GM12878 (cell line): ENCODE data around the gene GNGT2. TPM values are rescaled to one million over a fixed set of nuclear protein-coding genes. Genes with fewer than 3 reads are reported as not detected.

ENCODE experiments used
- ATAC-seq: fragments of 200-7000 bp; cut with Tn5 transposase; 3 replicates; pipeline ENCODE4 v1.9.1; 2020; ENCODE audit warnings: mild to moderate bottlenecking, moderate library complexity
- BruUV-seq: library from RNA; stranded (reverse); fragments of 400-500 nt; replicated peaks from 2 replicates; lab custom pipeline; 2021; lab: Mats Ljungman, UMichigan
- CTCF ChIA-PET: fragments of 300-600 bp; sonication (Branson Sonifier 250); formaldehyde crosslinking; extraction: SDS; loops from one replicate; lab custom pipeline; 2021; ENCODE audit warnings: inconsistent platforms; lab: Yijun Ruan, JAX
- POLR2A ChIA-PET: fragments of 350-600 bp; formaldehyde crosslinking; extraction: SDS; loops from one replicate; lab custom pipeline; 2021; ENCODE audit warnings: inconsistent platforms; lab: Charles Lee
- RAD21 ChIA-PET: fragments of 300-600 bp; sonication (Branson Sonifier 250); formaldehyde crosslinking; loops from one replicate; lab custom pipeline; 2023; ENCODE audit warnings: antibody characterized with exemption; ENCODE audit not compliant: unreplicated experiment; lab: Charles Lee
- SMC1A ChIA-PET: fragments of 300-600 bp; sonication (Branson Sonifier 250); formaldehyde crosslinking; loops from one replicate; lab custom pipeline; 2023; ENCODE audit not compliant: unreplicated experiment, uncharacterized antibody; lab: Charles Lee
- DNase-seq: peaks from one replicate; pipeline ENCODE4 v3.0.0-alpha.2; 2011; ENCODE audit warnings: low read depth, low spot score
- FAIRE-seq: peaks from 3 replicates; lab custom pipeline; 2011; peaks lifted over from hg19 to GRCh38; lab: Jason Lieb, UNC
- H2AFZ ChIP-seq: 2 replicates; pipeline ENCODE4 v1.6.0; 2011; ENCODE audit warnings: low read depth, low read length, control low read depth; ENCODE audit not compliant: control insufficient read depth
- H3K27ac ChIP-seq: 2 replicates; pipeline ENCODE4 v1.5.1; 2011; ENCODE audit warnings: control low read depth; ENCODE audit not compliant: control insufficient read depth, insufficient read depth
- H3K27me3 ChIP-seq, 2 experiments: replicated peaks in 1 of 2; 2 replicates each; pipeline versions ENCODE4 v1.6.0 to v1.6.1; 2011; ENCODE audit warnings: low read length in 1 of 2; ENCODE audit not compliant: control insufficient read depth in 2 of 2, insufficient read depth in 2 of 2
- H3K36me3 ChIP-seq, 2 experiments: 2 replicates each; pipeline ENCODE4 v1.5.1; 2011; ENCODE audit warnings: low read length in 1 of 2; ENCODE audit not compliant: control insufficient read depth in 2 of 2, insufficient read depth in 2 of 2
- H3K4me1 ChIP-seq: 2 replicates; pipeline ENCODE4 v1.6.1; 2011; ENCODE audit warnings: mild to moderate bottlenecking, low read length, moderate library complexity, mixed read lengths; ENCODE audit not compliant: control insufficient read depth, insufficient read depth
- H3K4me2 ChIP-seq: 2 replicates; pipeline ENCODE4 v1.6.0; 2011; ENCODE audit warnings: control low read depth; ENCODE audit not compliant: control insufficient read depth, insufficient read depth
- H3K4me3 ChIP-seq: fragments of 200-600 bp; sonication (generic); 2 replicates; pipeline ENCODE4 v1.5.1; 2016
- H3K79me2 ChIP-seq: 2 replicates; pipeline ENCODE4 v1.6.0; 2011; ENCODE audit warnings: low read length; ENCODE audit not compliant: control insufficient read depth, insufficient read depth
- H3K9ac ChIP-seq: 2 replicates; pipeline ENCODE4 v1.8.0; 2011; ENCODE audit warnings: low read length, control low read depth, mixed read lengths; ENCODE audit not compliant: control insufficient read depth, insufficient read depth
- H3K9me3 ChIP-seq: replicated peaks from 3 replicates; pipeline ENCODE4 v1.5.1; 2011; ENCODE audit warnings: mild to moderate bottlenecking, low read length; ENCODE audit not compliant: control insufficient read depth, insufficient read depth
- H4K20me1 ChIP-seq: 2 replicates; pipeline ENCODE4 v1.6.0; 2011; ENCODE audit not compliant: control insufficient read depth, insufficient read depth
- EED ChIP-seq: sonication (generic); IDR thresholded peaks from 2 replicates; pipeline ENCODE4 v1.6.1; 2016; ENCODE audit warnings: antibody characterized with exemption, low read depth
- IRF4 ChIP-seq: IDR thresholded peaks from 2 replicates; pipeline ENCODE4 v1.6.1; 2011; ENCODE audit warnings: low read depth, low read length
- JUNB ChIP-seq: IDR thresholded peaks from 2 replicates; pipeline ENCODE4 v1.6.1; 2016; ENCODE audit warnings: antibody characterized with exemption, mild to moderate bottlenecking
- NFIC ChIP-seq: IDR thresholded peaks from 2 replicates; pipeline ENCODE4 v1.6.1; 2012; ENCODE audit warnings: low read depth, mild to moderate bottlenecking, inconsistent platforms, low read length, moderate library complexity
- NFYB ChIP-seq: IDR thresholded peaks from 2 replicates; pipeline ENCODE4 v1.6.1; 2011; ENCODE audit warnings: low read depth, mild to moderate bottlenecking, low read length, improper control_type of control experiment, moderate library complexity; ENCODE audit not compliant: insufficient read depth
- SRF ChIP-seq, 2 experiments: IDR thresholded peaks; 2 replicates each; pipeline ENCODE4 v1.6.1; 2011; ENCODE audit warnings: low read depth in 2 of 2, low read length in 2 of 2, mild to moderate bottlenecking in 1 of 2, moderate library complexity in 1 of 2
- TCF7 ChIP-seq: IDR thresholded peaks from 2 replicates; pipeline ENCODE4 v1.6.1; 2014; ENCODE audit warnings: antibody characterized with exemption, borderline replicate concordance
- ZBED1 ChIP-seq: IDR thresholded peaks from 2 replicates; pipeline ENCODE4 v1.6.1; 2016; ENCODE audit warnings: borderline replicate concordance
- ZNF622 ChIP-seq: fragments of 450-650 bp; IDR thresholded peaks from 2 replicates; pipeline ENCODE4 v1.6.1; 2017; ENCODE audit warnings: mild to moderate bottlenecking, inconsistent platforms
- WGBS: methylation state at CpG from one replicate; pipeline ENCODE4 v1.1.6; 2016; ENCODE audit warnings: low lambda C conversion rate; ENCODE audit not compliant: insufficient replicate concordance, insufficient coverage; ENCODE audit errors: missing lambda C conversion rate; 5-methylcytosine and 5-hydroxymethylcytosine counted together
- in situ Hi-C: fragments of 300-500 bp; cut with MboI; formaldehyde crosslinking; loops from 9 replicates; pipeline ENCODE4 v1.14.3; 2018; ENCODE audit warnings: mixed read lengths
- intact Hi-C: fragments of 100-400 bp; cut with micrococcal nuclease; formaldehyde crosslinking; loops from one replicate; pipeline ENCODE4 v1.14.2; 2022; ENCODE audit not compliant: unreplicated experiment
- polyA plus RNA-seq, 11 experiments: library from polyadenylated mRNA; depleted of rRNA in 4 of 11; unstranded in 6 of 11; stranded (reverse) in 5 of 11; fragments of >200 nt; fragmentation: Nextera tagmentation in 4 of 11; fragmentation: Illumina TruSeq in 1 of 11; extraction: Ambion mirVana in 4 of 11; extraction: Trizol in 1 of 11; gene quantifications; 1 replicate in 1 of 11; 2 replicates in 10 of 11; pipeline versions ENCODE4 v1.2.1 to v1.2.3, GENCODE V29; 2011 to 2016; ENCODE audit warnings: inconsistent platforms in 2 of 11, missing spikeins in 2 of 11, low read depth in 1 of 11
- total RNA-seq, 4 experiments: library from RNA; depleted of rRNA in 3 of 4; stranded (reverse); fragments of >200 nt in 3 of 4; fragmentation: Illumina TruSeq in 1 of 4; extraction: Trizol in 1 of 4; gene quantifications; 2 replicates each; pipeline versions ENCODE4 v1.2.1 to v1.2.3, GENCODE V29; 2013 to 2021
- TF ChIP-seq, protein P1 (sequence below): fragments of 450-650 bp; formaldehyde crosslinking; IDR thresholded peaks from 2 replicates; pipeline ENCODE4 v1.4.0; 2020; ENCODE audit warnings: mild to moderate bottlenecking, moderate library complexity
- TF ChIP-seq, protein P2 (sequence below): fragments of 150-350 bp; IDR thresholded peaks from 2 replicates; pipeline ENCODE4 v1.6.1; 2014; ENCODE audit warnings: mild to moderate bottlenecking, low read depth, low read length

Gene GNGT2
- total and polyA plus RNA-seq, 10 of the 15 experiments (the other 5 are each of a cell fraction or from before 2014, with no cell fraction given): 15.3 to 60.4 (median 32.0) TPM

DNA sequence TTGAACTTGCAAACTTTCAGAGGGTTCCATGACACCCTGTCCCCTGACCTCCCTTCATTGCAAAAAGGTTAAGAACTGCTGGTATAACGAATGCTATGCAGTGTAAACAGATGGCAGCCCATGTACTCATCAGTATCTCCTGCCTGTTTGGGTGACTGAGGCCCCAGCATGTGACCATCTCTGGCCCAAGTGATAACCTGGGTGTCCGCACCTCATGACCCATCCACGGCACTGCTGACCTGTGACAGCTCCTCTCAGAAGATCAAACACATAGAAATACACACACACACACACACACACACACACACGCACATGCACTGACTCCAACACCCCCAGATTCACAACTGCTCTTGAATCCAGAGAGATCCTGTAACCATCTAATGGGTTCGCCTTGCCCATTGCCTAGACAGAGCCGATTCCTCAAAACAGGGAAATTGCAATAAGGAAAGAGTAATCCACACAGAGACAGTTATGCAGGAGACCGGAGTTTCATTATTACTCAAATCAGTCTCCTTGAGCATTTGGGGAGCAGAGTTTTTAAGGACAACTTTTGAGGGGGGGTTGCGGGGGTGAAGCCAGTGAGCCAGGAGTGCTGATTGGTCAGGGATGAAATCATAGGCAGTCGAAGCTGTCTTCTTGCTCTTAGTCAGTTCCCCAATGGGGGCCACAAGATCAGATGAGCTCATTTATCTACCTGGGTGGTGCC lies 31.5 kb upstream of the GNGT2 start:
- H3K4me2 ChIP-seq: no peak overlapping the region
- H3K4me3 ChIP-seq: no peak overlapping the region
- H3K9me3 ChIP-seq: no peaks in the 10 kb centered on the region
- intact Hi-C loops: no loop called here
- no peaks in the 10 kb centered on the region for H3K79me2 ChIP-seq
- no peak for FAIRE-seq
- in situ Hi-C loops: no loop called here
- H3K9ac ChIP-seq: no peak overlapping the region
- H3K36me3 ChIP-seq: no peaks in the 10 kb centered on the region
- H3K27me3 ChIP-seq: peaks cover 0 to 2% of the 10 kb centered on the region in 2 experiments; a peak in 1 of 4 replicates
- RAD21 ChIA-PET: interaction anchor here (0.5 kb wide), 1 partner anchor 134 kb away, joined by 7 read pairs; no protein-coding TSS in a partner anchor
- CTCF ChIA-PET: interaction anchor here (0.5 to 2.5 kb wide), 4 partner anchors 11 to 1850 kb away, joined by 3 to 7 read pairs (median 3); no protein-coding TSS in a partner anchor
- POLR2A ChIA-PET: no interaction called here
- no peak for DNase-seq
- H3K4me1 ChIP-seq: no peaks in the 10 kb centered on the region
- H3K27ac ChIP-seq: no peak overlapping the region
- BruUV-seq: no TSS peak
- H2AFZ ChIP-seq: no peak overlapping the region
- no peaks in the 10 kb centered on the region for H4K20me1 ChIP-seq
- no peak for ATAC-seq
- SMC1A ChIA-PET: interaction anchor here (0.7 kb wide), 1 partner anchor 74 kb away, joined by 3 read pairs; no protein-coding TSS in a partner anchor
- TF ChIP-seq NFYB: 0 out of 2 replicates have a peak, but pooled peaks have one; percentile 32
- no peak for TF ChIP-seq ZNF622
- TF ChIP-seq NFIC: no peak
- 0 out of 2 replicates have a peak, but pooled peaks have one; percentile 15 for TF ChIP-seq JUNB
- TF ChIP-seq ZBED1: no peak
- WGBS: 51% methylated on average over 9 of the region's 9 CpGs

DNA sequence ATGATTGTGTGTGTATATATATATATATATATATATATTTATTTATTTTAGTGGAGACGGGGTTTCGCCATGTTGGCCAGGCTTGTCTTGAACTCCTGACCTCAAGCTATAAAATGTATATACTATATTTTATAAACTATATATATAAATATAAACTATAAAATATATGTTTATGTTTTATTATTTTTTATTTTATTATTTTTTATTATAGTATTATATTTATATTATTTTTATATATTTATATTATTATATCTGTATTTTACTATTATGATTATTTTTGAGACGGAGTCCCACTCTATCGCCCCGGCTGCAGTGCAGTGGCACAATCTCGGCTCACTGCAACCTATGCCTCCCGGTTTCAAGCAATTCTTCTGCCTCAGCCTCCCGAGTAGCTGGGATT lies 30.7 kb upstream of the GNGT2 start:
- CTCF ChIA-PET: interaction anchor here (1.0 to 2.5 kb wide), 4 partner anchors 10 to 127 kb away, joined by 3 to 7 read pairs (median 3); no protein-coding TSS in a partner anchor
- no peaks in the 10 kb centered on the region for H3K4me1 ChIP-seq
- H3K27me3 ChIP-seq: peaks cover 0 to 2% of the 10 kb centered on the region in 2 experiments; a peak in 1 of 4 replicates
- no peak overlapping the region for H3K27ac ChIP-seq
- FAIRE-seq (no peak), DNase-seq (no peak), ATAC-seq (no peak)
- no TSS peak for BruUV-seq
- no peak overlapping the region for H2AFZ ChIP-seq
- H3K4me2 ChIP-seq: no peak overlapping the region
- SMC1A ChIA-PET: interaction anchor here (0.7 kb wide), 1 partner anchor 73 kb away, joined by 3 read pairs; no protein-coding TSS in a partner anchor
- POLR2A ChIA-PET: interaction anchor here (0.6 kb wide), 2 partner anchors 26 to 195 kb away, joined by 3 to 7 read pairs; no protein-coding TSS in a partner anchor
- no peaks in the 10 kb centered on the region for H3K79me2 ChIP-seq
- no peaks in the 10 kb centered on the region for H3K36me3 ChIP-seq
- RAD21 ChIA-PET: interaction anchor here (1.3 kb wide), 1 partner anchor 41 kb away, joined by 3 read pairs; no protein-coding TSS in a partner anchor
- H3K9me3 ChIP-seq: no peaks in the 10 kb centered on the region
- 86% methylated on average over 8 of the region's 8 CpGs for WGBS
- no peaks in the 10 kb centered on the region for H4K20me1 ChIP-seq
- no peak overlapping the region for H3K4me3 ChIP-seq
- H3K9ac ChIP-seq: no peak overlapping the region
- in situ Hi-C loops: no loop called here
- intact Hi-C loops: no loop called here
- TF ChIP-seq, protein P1, sequence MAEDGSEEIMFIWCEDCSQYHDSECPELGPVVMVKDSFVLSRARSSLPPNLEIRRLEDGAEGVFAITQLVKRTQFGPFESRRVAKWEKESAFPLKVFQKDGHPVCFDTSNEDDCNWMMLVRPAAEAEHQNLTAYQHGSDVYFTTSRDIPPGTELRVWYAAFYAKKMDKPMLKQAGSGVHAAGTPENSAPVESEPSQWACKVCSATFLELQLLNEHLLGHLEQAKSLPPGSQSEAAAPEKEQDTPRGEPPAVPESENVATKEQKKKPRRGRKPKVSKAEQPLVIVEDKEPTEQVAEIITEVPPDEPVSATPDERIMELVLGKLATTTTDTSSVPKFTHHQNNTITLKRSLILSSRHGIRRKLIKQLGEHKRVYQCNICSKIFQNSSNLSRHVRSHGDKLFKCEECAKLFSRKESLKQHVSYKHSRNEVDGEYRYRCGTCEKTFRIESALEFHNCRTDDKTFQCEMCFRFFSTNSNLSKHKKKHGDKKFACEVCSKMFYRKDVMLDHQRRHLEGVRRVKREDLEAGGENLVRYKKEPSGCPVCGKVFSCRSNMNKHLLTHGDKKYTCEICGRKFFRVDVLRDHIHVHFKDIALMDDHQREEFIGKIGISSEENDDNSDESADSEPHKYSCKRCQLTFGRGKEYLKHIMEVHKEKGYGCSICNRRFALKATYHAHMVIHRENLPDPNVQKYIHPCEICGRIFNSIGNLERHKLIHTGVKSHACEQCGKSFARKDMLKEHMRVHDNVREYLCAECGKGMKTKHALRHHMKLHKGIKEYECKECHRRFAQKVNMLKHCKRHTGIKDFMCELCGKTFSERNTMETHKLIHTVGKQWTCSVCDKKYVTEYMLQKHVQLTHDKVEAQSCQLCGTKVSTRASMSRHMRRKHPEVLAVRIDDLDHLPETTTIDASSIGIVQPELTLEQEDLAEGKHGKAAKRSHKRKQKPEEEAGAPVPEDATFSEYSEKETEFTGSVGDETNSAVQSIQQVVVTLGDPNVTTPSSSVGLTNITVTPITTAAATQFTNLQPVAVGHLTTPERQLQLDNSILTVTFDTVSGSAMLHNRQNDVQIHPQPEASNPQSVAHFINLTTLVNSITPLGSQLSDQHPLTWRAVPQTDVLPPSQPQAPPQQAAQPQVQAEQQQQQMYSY (CRISPR knock-in tag): no peak
- TF ChIP-seq EED (no peak), SRF (IDR thresholded peaks at IDR 0.05; ENCODE audit: low read depth in 2 of 2, low read length in 2 of 2) (no peak), IRF4 (no peak), TCF7 (no peak)
- TF ChIP-seq, protein P2, sequence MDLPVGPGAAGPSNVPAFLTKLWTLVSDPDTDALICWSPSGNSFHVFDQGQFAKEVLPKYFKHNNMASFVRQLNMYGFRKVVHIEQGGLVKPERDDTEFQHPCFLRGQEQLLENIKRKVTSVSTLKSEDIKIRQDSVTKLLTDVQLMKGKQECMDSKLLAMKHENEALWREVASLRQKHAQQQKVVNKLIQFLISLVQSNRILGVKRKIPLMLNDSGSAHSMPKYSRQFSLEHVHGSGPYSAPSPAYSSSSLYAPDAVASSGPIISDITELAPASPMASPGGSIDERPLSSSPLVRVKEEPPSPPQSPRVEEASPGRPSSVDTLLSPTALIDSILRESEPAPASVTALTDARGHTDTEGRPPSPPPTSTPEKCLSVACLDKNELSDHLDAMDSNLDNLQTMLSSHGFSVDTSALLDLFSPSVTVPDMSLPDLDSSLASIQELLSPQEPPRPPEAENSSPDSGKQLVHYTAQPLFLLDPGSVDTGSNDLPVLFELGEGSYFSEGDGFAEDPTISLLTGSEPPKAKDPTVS: no peak
